Measurements from ENCODE around the gene FLNB.

FLNB gene, protein sequence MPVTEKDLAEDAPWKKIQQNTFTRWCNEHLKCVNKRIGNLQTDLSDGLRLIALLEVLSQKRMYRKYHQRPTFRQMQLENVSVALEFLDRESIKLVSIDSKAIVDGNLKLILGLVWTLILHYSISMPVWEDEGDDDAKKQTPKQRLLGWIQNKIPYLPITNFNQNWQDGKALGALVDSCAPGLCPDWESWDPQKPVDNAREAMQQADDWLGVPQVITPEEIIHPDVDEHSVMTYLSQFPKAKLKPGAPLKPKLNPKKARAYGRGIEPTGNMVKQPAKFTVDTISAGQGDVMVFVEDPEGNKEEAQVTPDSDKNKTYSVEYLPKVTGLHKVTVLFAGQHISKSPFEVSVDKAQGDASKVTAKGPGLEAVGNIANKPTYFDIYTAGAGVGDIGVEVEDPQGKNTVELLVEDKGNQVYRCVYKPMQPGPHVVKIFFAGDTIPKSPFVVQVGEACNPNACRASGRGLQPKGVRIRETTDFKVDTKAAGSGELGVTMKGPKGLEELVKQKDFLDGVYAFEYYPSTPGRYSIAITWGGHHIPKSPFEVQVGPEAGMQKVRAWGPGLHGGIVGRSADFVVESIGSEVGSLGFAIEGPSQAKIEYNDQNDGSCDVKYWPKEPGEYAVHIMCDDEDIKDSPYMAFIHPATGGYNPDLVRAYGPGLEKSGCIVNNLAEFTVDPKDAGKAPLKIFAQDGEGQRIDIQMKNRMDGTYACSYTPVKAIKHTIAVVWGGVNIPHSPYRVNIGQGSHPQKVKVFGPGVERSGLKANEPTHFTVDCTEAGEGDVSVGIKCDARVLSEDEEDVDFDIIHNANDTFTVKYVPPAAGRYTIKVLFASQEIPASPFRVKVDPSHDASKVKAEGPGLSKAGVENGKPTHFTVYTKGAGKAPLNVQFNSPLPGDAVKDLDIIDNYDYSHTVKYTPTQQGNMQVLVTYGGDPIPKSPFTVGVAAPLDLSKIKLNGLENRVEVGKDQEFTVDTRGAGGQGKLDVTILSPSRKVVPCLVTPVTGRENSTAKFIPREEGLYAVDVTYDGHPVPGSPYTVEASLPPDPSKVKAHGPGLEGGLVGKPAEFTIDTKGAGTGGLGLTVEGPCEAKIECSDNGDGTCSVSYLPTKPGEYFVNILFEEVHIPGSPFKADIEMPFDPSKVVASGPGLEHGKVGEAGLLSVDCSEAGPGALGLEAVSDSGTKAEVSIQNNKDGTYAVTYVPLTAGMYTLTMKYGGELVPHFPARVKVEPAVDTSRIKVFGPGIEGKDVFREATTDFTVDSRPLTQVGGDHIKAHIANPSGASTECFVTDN (N-terminal part only)

DNA sequence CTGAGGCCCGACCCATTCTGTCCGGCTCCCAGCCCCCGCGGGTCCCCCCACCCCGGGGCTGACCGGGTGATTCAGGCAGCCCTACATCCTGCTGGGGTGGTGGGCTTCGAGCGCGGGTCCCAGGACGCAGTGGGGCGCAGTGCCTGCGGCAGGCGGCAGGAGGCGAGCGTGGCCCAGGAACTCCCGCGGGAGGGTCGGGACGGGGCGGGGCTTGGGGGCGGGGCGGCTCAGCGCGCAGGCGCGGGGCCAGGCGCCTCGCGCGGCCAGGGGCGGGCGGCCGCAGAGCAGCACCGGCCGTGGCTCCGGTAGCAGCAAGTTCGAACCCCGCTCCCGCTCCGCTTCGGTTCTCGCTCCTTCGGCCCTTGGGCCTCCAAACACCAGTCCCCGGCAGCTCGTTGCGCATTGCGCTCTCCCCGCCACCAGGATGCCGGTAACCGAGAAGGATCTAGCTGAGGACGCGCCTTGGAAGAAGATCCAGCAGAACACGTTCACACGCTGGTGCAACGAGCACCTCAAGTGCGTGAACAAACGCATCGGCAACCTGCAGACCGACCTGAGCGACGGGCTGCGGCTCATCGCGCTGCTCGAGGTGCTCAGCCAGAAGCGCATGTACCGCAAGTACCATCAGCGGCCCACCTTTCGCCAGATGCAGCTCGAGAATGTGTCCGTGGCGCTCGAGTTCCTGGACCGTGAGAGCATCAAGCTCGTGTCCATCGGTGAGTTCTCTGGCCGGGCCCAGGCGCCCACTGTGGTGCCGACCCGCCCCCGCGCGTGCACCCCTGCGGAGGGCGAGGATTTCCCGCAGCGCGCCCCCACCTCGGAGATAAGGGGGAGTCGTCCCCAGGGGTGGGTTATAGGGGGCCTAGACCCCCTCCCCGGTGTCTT, at the start of gene FLNB:
TSS of gene FLNB (plus strand) at position 282 of the 885 bp plus-strand sequence. CDS start at position 425, 143 bp downstream.
- DNase-seq (ENCODE audit: extremely low read depth, low read depth): no peak

DNA sequence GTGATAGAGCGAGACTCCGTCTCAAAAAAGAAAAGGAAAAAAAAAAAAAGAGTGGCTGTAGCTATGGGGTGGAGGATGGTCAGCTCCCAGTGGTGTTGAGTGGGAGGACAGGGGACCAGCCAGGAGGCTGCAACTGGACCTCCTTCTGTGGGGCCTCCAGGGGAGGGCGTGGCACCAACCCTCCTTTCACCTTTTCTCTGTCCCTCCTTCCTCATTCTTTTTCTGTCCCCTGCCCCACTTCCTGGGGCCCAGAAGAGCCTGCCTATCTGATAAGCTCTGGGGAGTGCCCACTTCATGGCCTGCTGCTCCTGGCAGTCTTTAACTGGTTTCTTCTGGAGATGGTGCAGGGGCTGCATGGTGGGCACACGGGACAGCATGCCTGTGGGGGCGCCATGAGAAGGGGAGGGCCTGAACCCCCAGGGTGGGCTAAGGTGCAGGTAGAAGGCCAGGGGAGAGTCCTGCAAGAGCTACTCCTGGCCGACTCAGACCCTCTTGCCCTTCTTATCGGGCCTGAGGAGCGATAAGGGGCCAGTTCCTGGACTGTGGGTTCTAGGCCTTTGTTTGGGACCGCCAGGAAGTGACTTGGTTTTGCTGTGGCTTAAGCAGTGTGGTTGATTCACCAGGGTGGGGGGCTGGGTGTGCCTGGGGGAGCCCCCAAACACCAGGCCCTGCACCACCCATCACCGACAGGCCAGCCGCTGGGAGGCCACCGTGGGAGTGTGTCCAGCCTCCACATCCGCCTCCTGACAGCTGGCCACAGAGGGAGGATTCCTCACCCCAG, 49.4 kb upstream of the FLNB start:
- TF ChIP-seq, protein P1, sequence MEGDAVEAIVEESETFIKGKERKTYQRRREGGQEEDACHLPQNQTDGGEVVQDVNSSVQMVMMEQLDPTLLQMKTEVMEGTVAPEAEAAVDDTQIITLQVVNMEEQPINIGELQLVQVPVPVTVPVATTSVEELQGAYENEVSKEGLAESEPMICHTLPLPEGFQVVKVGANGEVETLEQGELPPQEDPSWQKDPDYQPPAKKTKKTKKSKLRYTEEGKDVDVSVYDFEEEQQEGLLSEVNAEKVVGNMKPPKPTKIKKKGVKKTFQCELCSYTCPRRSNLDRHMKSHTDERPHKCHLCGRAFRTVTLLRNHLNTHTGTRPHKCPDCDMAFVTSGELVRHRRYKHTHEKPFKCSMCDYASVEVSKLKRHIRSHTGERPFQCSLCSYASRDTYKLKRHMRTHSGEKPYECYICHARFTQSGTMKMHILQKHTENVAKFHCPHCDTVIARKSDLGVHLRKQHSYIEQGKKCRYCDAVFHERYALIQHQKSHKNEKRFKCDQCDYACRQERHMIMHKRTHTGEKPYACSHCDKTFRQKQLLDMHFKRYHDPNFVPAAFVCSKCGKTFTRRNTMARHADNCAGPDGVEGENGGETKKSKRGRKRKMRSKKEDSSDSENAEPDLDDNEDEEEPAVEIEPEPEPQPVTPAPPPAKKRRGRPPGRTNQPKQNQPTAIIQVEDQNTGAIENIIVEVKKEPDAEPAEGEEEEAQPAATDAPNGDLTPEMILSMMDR (IDR thresholded peaks at IDR 0.05; ENCODE audit: low read depth, low read length, missing control alignments): no peak
- DNase-seq (ENCODE audit: extremely low read depth, low read depth): no peak
- no peak overlapping the region for H3K4me3 ChIP-seq (replicated peaks; ENCODE audit: low read depth, low read length)

More for the DNA sequence above, at the start of gene FLNB:
- H3K4me3 ChIP-seq (replicated peaks; ENCODE audit: low read depth, low read length): peak within 1 kb of the TSS; percentile 66
- TF ChIP-seq, protein P1 (IDR thresholded peaks at IDR 0.05; ENCODE audit: low read depth, low read length, missing control alignments): peak; percentile 69

DNA sequence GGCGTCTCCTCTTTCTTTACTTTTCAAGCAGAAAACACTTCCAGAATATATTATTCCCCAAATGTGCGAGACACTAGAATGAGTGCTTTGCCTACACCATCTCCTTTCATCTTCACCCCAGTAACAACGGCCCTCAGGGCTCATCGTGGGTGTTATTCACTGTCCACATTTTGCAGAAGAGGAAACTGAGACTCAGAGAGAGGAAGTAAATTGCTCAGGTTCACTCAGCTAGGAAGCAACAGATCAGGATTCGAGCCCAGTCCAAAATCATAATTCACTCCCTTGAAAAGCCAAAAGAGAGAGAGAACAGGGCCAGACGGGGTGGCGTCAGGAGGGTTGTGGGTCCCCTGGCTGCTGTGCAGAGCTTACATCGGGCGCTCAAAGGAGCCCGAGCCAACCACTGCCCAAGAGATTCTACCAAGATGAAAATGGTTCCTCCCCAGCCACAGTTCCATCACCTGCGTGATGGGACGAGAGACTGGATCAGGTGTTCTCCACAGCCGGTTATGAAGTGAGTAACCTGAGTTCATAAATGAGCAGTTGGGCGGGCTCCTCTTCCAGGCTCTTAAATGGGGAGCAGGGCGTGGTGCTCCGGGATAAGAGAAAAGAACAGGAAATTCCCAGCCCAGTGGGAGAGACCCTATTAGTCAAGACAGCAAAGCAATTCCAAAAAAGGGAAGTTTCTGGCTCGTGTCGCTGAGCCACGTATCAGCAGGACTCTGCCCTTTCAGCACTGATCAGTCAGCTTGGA, 48.6 kb upstream of the FLNB start:
- DNase-seq (ENCODE audit: extremely low read depth, low read depth): no peak
- TF ChIP-seq, protein P1 (IDR thresholded peaks at IDR 0.05; ENCODE audit: low read depth, low read length, missing control alignments): no peak
- H3K4me3 ChIP-seq (replicated peaks; ENCODE audit: low read depth, low read length): no peak overlapping the region

DNA sequence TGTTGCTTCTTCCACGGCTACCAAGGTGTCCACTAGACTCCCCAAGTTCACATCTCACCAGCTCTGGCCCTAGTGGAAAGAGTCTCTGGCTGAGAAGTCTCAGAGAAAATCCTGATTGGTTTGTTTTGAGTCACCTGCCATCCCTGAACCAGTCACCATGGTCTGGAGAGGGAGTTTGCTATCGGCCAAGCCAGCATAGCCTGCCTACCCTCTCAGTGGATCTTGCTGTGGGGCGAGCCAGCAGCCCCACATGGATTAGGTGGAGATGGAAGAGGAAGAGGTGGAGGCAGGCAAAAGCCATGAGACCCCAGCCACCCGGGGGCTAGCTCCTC, 48.1 kb upstream of the FLNB start:
- H3K4me3 ChIP-seq (replicated peaks; ENCODE audit: low read depth, low read length): no peak overlapping the region
- TF ChIP-seq, protein P1 (IDR thresholded peaks at IDR 0.05; ENCODE audit: low read depth, low read length, missing control alignments): no peak

DNA sequence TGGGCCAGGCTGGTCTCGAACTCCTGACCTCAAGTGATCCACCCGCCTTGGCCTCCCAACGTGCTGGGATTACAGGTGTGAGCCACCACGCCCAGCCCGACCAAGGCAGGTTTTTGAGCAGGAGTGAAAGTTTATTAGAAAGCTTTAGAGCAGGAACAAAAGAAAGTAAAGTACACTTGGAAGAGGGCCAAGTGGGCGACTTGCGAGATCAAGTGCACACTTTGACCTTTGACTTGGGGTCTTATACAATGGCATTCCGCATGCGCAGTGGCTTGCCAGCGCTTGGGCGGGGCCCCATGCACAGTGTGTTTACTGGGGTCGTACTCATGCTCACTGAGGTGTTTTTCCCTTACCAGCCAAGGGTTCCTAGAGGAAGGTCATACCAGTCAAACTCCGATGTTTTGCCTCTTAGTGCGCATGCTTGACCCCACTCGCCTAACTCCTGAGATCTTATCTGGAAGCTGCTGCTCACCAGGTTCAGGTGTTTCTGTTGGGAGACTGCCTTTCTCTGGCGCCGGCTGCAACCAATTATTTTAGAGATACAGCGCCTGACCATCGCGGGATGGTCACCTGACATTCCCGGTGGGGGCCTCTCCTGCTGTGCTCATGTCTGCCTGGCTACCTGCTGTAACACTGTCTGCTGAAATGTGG, 46.9 kb upstream of the FLNB start:
- no peak for DNase-seq (ENCODE audit: extremely low read depth, low read depth)
- TF ChIP-seq, protein P1 (IDR thresholded peaks at IDR 0.05; ENCODE audit: low read depth, low read length, missing control alignments): no peak
- H3K4me3 ChIP-seq (replicated peaks; ENCODE audit: low read depth, low read length): no peak overlapping the region

More for the DNA sequence above, 48.1 kb upstream of the FLNB start:
- DNase-seq (ENCODE audit: extremely low read depth, low read depth): no peak

All from HFF-Myc (cell line).